GM23338 (cell line): ENCODE results near the gene ELMOD3. TPM values are rescaled to one million over a fixed set of nuclear protein-coding genes. Genes with fewer than 3 reads are reported as not detected.

Experiments used
- ATAC-seq: fragments of 200-7000 bp; cut with Tn5 transposase; 3 replicates; pipeline ENCODE4 v1.9.1; 2020
- DNase-seq: peaks from one replicate; pipeline ENCODE4 v3.0.0-alpha.2; 2015; ENCODE audit warnings: low spot score
- H2AFZ ChIP-seq: fragments of 200-600 bp; sonication (generic); 2 replicates; pipeline ENCODE4 v1.8.0; 2016; ENCODE audit warnings: antibody characterized with exemption, mild to moderate bottlenecking, moderate library complexity
- H3F3A ChIP-seq: fragments of 200-600 bp; sonication (generic); replicated peaks from 2 replicates; pipeline ENCODE4 v1.8.0; 2017; ENCODE audit warnings: antibody characterized with exemption, mixed run types, low read depth
- H3K27ac ChIP-seq: fragments of 200-600 bp; sonication (generic); 2 replicates; pipeline ENCODE4 v1.6.1; 2016; ENCODE audit warnings: low read depth
- H3K27me3 ChIP-seq: fragments of 200-600 bp; sonication (generic); 2 replicates; pipeline ENCODE4 v1.8.0; 2016; ENCODE audit warnings: mild to moderate bottlenecking, mixed run types, moderate library complexity; ENCODE audit not compliant: insufficient read depth
- H3K36me3 ChIP-seq: fragments of 200-600 bp; sonication (generic); 2 replicates; pipeline ENCODE4 v1.8.0; 2016; ENCODE audit warnings: mild to moderate bottlenecking; ENCODE audit not compliant: insufficient read depth
- H3K4me1 ChIP-seq: fragments of 200-600 bp; sonication (generic); 2 replicates; pipeline ENCODE4 v1.8.0; 2016; ENCODE audit warnings: mild to moderate bottlenecking, moderate library complexity; ENCODE audit not compliant: insufficient read depth
- H3K4me2 ChIP-seq: fragments of 200-600 bp; sonication (generic); 2 replicates; pipeline ENCODE4 v1.7.1; 2017; ENCODE audit warnings: mixed run types
- H3K4me3 ChIP-seq: fragments of 200-600 bp; sonication (generic); 2 replicates; pipeline ENCODE4 v1.6.1; 2016; ENCODE audit warnings: mixed run types
- H3K79me2 ChIP-seq: fragments of 200-600 bp; sonication (generic); replicated peaks from 2 replicates; pipeline ENCODE4 v1.8.0; 2017; ENCODE audit warnings: mild to moderate bottlenecking; ENCODE audit not compliant: insufficient read depth
- H3K9me2 ChIP-seq: fragments of 200-600 bp; sonication (generic); 2 replicates; pipeline ENCODE4 v1.8.0; 2017; ENCODE audit not compliant: insufficient read depth
- H4K20me1 ChIP-seq: fragments of 200-600 bp; sonication (generic); replicated peaks from 2 replicates; pipeline ENCODE4 v1.8.0; 2017; ENCODE audit warnings: mild to moderate bottlenecking; ENCODE audit not compliant: insufficient read depth
- H3K27ac Mint-ChIP-seq: 2 replicates; pipeline ENCODE4 v1.8.0; 2020; ENCODE audit warnings: inconsistent platforms, mild to moderate bottlenecking, moderate library complexity, mixed read lengths
- H3K27me3 Mint-ChIP-seq: 3 replicates; pipeline ENCODE4 v1.8.0; 2022; ENCODE audit warnings: low read depth, mild to moderate bottlenecking, moderate library complexity, mixed read lengths, inconsistent platforms; ENCODE audit not compliant: insufficient read depth, poor library complexity
- H3K36me3 Mint-ChIP-seq: 3 replicates; pipeline ENCODE4 v1.8.0; 2021; ENCODE audit warnings: low read depth, mild to moderate bottlenecking, inconsistent platforms, moderate library complexity, mixed read lengths
- H3K4me1 Mint-ChIP-seq: 3 replicates; pipeline ENCODE4 v1.8.0; 2020; ENCODE audit warnings: mild to moderate bottlenecking, inconsistent platforms, mixed read lengths
- H3K4me3 Mint-ChIP-seq: 3 replicates; pipeline ENCODE4 v1.8.0; 2021; ENCODE audit warnings: moderate library complexity, mild to moderate bottlenecking, inconsistent platforms, mixed read lengths
- H3K9me3 Mint-ChIP-seq: 3 replicates; pipeline ENCODE4 v1.8.0; 2020; ENCODE audit warnings: moderate library complexity, mild to moderate bottlenecking, inconsistent platforms, mixed read lengths
- CREB1 ChIP-seq: fragments of 250-450 bp; sonication (Bioruptor Pico); IDR thresholded peaks from 2 replicates; pipeline ENCODE4 v1.5.0; 2020; ENCODE audit warnings: low read depth, mild to moderate bottlenecking, moderate library complexity
- EZH2 ChIP-seq: fragments of 200-600 bp; sonication (generic); IDR thresholded peaks from one replicate; pipeline ENCODE4 v1.8.0; 2017; ENCODE audit warnings: antibody characterized with exemption, mild to moderate bottlenecking, low read depth; ENCODE audit not compliant: unreplicated experiment
- EZH2phosphoT487 ChIP-seq: fragments of 200-600 bp; sonication (generic); IDR thresholded peaks from one replicate; pipeline ENCODE4 v1.8.1; 2018; ENCODE audit warnings: antibody characterized with exemption; ENCODE audit not compliant: unreplicated experiment
- NANOG ChIP-seq: IDR thresholded peaks from 2 replicates; pipeline ENCODE4 v1.6.1; 2016; ENCODE audit warnings: antibody characterized with exemption, borderline replicate concordance
- POLR2AphosphoS5 ChIP-seq: IDR thresholded peaks from 2 replicates; pipeline ENCODE4 v1.6.1; 2016; ENCODE audit warnings: antibody characterized with exemption, low read depth
- ZNF114 ChIP-seq: fragments of 250-450 bp; sonication (Bioruptor Pico); IDR thresholded peaks from 2 replicates; pipeline ENCODE4 v1.5.0; 2020; ENCODE audit warnings: mild to moderate bottlenecking, moderate library complexity
- ZNF331 ChIP-seq: fragments of 250-450 bp; sonication (Bioruptor Pico); IDR thresholded peaks from 2 replicates; pipeline ENCODE4 v1.5.0; 2020; ENCODE audit warnings: low read depth, mild to moderate bottlenecking, moderate library complexity
- polyA plus RNA-seq: library from polyadenylated mRNA; unstranded; fragments of >200 nt; fragmentation: Nextera tagmentation; extraction: Ambion mirVana; gene quantifications from 2 replicates; pipeline ENCODE4 v1.2.1, GENCODE V29; 2016
- total RNA-seq: library from RNA; depleted of rRNA; stranded (reverse); fragments of >200 nt; shearing (Covaris generic); gene quantifications from 2 replicates; pipeline ENCODE4 v1.2.3, GENCODE V29; 2014
- TF ChIP-seq, protein P1 (sequence below), 2 experiments: fragments of 200-600 bp in 1 of 2; sonication (generic) in 1 of 2; conservative IDR thresholded peaks; 2 replicates each; pipeline versions ENCODE4 v1.5.1 to v1.6.1; 2016 to 2017; ENCODE audit warnings: antibody characterized with exemption in 2 of 2, low read depth in 2 of 2, mild to moderate bottlenecking in 2 of 2, moderate library complexity in 1 of 2
- TF ChIP-seq, protein P2 (sequence below): fragments of 250-450 bp; sonication (Bioruptor Pico); IDR thresholded peaks from 2 replicates; pipeline ENCODE4 v1.5.0; 2020; ENCODE audit warnings: mild to moderate bottlenecking, moderate library complexity
- TF ChIP-seq, protein P3 (sequence below): IDR thresholded peaks from 2 replicates; pipeline ENCODE4 v1.6.1; 2016; ENCODE audit warnings: antibody characterized with exemption

Gene ELMOD3
- total and polyA plus RNA-seq, 2 experiments from 2014 or later: 8.6 to 8.9 TPM

DNA sequence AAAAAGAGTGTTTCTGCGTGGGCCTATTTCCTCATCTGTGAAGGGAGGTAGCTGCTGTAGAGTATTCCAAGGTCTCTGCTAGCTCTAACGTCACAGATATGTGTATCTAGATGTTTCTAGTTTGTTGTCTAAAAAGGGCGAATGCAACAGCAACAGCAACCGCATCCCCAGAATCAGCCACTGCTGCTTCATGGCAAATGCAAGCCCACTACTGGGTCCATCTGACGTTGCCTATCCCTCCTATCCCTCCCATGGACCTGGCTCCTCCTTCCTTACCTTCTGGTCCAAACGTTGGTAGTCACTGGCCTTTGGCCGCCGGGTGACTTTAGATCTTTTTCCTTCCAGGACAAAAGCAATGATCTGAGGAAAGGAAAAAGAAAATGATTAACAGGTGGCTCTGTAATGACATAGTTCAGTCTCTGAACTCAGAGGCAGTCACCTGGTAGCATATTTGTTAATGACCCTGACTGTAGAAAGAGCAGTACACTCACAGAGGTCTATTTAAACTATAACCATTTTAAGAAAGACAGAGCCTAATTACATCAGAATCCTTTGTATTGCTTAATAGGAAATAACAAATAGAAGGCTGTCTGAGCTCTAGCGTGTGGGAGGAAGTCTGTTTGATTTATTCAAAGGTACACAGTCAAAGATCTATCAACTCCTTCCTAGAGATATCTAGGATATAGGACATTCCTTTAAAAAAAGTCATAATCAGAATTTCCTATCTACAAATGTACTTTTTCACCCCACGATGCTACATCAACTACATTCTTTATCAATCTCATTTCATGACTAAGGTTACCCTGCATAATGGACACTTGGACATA is 29.7 kb upstream of the ELMOD3 start (continued):
- TF ChIP-seq, protein P1, sequence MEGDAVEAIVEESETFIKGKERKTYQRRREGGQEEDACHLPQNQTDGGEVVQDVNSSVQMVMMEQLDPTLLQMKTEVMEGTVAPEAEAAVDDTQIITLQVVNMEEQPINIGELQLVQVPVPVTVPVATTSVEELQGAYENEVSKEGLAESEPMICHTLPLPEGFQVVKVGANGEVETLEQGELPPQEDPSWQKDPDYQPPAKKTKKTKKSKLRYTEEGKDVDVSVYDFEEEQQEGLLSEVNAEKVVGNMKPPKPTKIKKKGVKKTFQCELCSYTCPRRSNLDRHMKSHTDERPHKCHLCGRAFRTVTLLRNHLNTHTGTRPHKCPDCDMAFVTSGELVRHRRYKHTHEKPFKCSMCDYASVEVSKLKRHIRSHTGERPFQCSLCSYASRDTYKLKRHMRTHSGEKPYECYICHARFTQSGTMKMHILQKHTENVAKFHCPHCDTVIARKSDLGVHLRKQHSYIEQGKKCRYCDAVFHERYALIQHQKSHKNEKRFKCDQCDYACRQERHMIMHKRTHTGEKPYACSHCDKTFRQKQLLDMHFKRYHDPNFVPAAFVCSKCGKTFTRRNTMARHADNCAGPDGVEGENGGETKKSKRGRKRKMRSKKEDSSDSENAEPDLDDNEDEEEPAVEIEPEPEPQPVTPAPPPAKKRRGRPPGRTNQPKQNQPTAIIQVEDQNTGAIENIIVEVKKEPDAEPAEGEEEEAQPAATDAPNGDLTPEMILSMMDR (conservative IDR thresholded peaks at IDR 0.05; ENCODE audit: low read depth in 2 of 2): no peak
- TF ChIP-seq ZNF114 (CRISPR knock-in tag): no peak
- no peak for TF ChIP-seq EZH2phosphoT487

DNA sequence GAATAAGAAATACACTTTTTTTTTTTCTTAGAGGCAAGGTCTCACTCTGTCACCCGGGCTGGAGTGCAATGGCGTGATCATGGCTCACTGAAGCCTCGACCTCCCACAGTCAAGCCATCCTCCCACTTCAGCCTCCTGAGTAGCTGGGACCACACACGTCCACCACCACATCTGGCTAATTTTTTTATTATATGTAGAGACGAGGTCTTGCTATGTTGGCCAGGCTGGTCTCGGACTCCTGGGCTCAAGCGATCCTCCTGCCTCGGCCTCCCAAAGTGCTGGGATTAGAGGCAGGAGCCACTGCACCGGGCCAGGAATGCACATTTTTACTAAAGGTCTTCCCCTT is 29.1 kb upstream of the ELMOD3 start:
- H3K27ac ChIP-seq: no peak overlapping the region
- Mint-ChIP-seq H3K4me1 (peaks cover 30% of the 10 kb centered on the region), H3K27ac (no peak overlapping the region), H3K27me3 (peaks cover 9% of the 10 kb centered on the region), H3K4me3 (peak overlapping the region; percentile 91; the same call in 2 of the 3 replicates), H3K9me3 (no peaks in the 10 kb centered on the region; the same call in 2 of the 3 replicates), H3K36me3 (peaks cover 69% of the 10 kb centered on the region)
- H2AFZ ChIP-seq: no peak overlapping the region
- no peaks in the 10 kb centered on the region; the same call in 1 of the 2 replicates for H3F3A ChIP-seq
- no peaks in the 10 kb centered on the region for H3K27me3 ChIP-seq
- H3K4me3 ChIP-seq: peak overlapping the region; percentile 98
- peaks cover 26% of the 10 kb centered on the region for H3K4me1 ChIP-seq
- peaks cover 47% of the 10 kb centered on the region for H3K79me2 ChIP-seq
- H3K4me2 ChIP-seq: peak overlapping the region; percentile 84
- DNase-seq: no peak
- H3K36me3 ChIP-seq: peaks cover 40% of the 10 kb centered on the region
- no peak for ATAC-seq
- H4K20me1 ChIP-seq: peaks cover 38% of the 10 kb centered on the region
- H3K9me2 ChIP-seq: no peaks in the 10 kb centered on the region
- TF ChIP-seq, protein P2, sequence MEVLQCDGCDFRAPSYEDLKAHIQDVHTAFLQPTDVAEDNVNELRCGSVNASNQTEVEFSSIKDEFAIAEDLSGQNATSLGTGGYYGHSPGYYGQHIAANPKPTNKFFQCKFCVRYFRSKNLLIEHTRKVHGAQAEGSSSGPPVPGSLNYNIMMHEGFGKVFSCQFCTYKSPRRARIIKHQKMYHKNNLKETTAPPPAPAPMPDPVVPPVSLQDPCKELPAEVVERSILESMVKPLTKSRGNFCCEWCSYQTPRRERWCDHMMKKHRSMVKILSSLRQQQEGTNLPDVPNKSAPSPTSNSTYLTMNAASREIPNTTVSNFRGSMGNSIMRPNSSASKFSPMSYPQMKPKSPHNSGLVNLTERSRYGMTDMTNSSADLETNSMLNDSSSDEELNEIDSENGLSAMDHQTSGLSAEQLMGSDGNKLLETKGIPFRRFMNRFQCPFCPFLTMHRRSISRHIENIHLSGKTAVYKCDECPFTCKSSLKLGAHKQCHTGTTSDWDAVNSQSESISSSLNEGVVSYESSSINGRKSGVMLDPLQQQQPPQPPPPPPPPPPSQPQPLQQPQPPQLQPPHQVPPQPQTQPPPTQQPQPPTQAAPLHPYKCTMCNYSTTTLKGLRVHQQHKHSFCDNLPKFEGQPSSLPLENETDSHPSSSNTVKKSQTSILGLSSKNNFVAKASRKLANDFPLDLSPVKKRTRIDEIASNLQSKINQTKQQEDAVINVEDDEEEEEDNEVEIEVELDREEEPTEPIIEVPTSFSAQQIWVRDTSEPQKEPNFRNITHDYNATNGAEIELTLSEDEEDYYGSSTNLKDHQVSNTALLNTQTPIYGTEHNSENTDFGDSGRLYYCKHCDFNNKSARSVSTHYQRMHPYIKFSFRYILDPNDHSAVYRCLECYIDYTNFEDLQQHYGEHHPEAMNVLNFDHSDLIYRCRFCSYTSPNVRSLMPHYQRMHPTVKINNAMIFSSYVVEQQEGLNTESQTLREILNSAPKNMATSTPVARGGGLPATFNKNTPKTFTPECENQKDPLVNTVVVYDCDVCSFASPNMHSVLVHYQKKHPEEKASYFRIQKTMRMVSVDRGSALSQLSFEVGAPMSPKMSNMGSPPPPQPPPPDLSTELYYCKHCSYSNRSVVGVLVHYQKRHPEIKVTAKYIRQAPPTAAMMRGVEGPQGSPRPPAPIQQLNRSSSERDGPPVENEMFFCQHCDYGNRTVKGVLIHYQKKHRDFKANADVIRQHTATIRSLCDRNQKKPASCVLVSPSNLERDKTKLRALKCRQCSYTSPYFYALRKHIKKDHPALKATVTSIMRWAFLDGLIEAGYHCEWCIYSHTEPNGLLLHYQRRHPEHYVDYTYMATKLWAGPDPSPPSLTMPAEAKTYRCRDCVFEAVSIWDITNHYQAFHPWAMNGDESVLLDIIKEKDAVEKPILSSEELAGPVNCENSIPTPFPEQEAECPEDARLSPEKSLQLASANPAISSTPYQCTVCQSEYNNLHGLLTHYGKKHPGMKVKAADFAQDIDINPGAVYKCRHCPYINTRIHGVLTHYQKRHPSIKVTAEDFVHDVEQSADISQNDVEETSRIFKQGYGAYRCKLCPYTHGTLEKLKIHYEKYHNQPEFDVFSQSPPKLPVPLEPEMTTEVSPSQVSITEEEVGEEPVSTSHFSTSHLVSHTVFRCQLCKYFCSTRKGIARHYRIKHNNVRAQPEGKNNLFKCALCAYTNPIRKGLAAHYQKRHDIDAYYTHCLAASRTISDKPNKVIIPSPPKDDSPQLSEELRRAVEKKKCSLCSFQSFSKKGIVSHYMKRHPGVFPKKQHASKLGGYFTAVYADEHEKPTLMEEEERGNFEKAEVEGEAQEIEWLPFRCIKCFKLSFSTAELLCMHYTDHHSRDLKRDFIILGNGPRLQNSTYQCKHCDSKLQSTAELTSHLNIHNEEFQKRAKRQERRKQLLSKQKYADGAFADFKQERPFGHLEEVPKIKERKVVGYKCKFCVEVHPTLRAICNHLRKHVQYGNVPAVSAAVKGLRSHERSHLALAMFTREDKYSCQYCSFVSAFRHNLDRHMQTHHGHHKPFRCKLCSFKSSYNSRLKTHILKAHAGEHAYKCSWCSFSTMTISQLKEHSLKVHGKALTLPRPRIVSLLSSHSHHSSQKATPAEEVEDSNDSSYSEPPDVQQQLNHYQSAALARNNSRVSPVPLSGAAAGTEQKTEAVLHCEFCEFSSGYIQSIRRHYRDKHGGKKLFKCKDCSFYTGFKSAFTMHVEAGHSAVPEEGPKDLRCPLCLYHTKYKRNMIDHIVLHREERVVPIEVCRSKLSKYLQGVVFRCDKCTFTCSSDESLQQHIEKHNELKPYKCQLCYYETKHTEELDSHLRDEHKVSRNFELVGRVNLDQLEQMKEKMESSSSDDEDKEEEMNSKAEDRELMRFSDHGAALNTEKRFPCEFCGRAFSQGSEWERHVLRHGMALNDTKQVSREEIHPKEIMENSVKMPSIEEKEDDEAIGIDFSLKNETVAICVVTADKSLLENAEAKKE (CRISPR knock-in tag): no peak
- TF ChIP-seq, protein P1 (conservative IDR thresholded peaks at IDR 0.05; ENCODE audit: low read depth in 2 of 2): no peak
- no peak for TF ChIP-seq ZNF331 (CRISPR knock-in tag)
- TF ChIP-seq EZH2phosphoT487: no peak
- no peak for TF ChIP-seq ZNF114 (CRISPR knock-in tag)
- no peak for TF ChIP-seq POLR2AphosphoS5
- TF ChIP-seq EZH2: no peak
- TF ChIP-seq, protein P3, sequence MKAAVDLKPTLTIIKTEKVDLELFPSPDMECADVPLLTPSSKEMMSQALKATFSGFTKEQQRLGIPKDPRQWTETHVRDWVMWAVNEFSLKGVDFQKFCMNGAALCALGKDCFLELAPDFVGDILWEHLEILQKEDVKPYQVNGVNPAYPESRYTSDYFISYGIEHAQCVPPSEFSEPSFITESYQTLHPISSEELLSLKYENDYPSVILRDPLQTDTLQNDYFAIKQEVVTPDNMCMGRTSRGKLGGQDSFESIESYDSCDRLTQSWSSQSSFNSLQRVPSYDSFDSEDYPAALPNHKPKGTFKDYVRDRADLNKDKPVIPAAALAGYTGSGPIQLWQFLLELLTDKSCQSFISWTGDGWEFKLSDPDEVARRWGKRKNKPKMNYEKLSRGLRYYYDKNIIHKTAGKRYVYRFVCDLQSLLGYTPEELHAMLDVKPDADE: no peak
- no peak for TF ChIP-seq NANOG
- no peak for TF ChIP-seq CREB1 (CRISPR knock-in tag)
